ENCODE measurements around the gene SLX4. TPM values are rescaled to one million over a fixed set of nuclear protein-coding genes. Genes with fewer than 3 reads are reported as not detected.
A peak's percentile ranks its signal among the peaks of the same experiment; 100 is the strongest.

The SLX4 gene
- total and polyA plus RNA-seq, 12 donors: 1.1 to 4.4 (median 2.9) TPM

DNA sequence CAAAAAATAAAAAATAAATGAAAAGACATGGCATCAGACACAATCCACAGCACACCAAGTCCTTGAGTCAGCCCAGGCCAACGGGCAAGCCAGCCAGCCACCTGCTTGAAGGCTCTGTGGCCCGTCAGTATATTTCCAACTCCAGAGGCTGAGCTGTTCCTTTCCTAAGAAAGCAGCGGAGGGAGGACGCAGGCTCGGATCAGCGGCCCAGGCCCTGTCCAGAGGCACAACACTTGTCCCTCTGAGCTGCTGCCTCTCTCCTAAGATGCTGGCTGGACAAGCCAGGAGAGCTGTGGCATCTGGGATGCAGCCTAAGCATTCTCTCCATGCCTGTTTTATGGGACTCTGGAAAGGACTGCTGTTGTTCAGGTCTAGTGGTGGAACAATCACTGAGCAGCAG, 19.4 kb downstream of the SLX4 start:
- H3K36me3 ChIP-seq: peaks cover 0 to 45% (median 0%) of the 10 kb centered on the region in 9 donors
- peaks cover 0 to 34% (median 10%) of the 10 kb centered on the region in 9 donors for H3K4me1 ChIP-seq
- intact Hi-C loops (cut with DNase I): no loop called here
- H3K9me3 ChIP-seq: no peaks in the 10 kb centered on the region
- DNase-seq (no peak), ATAC-seq (peak in 1 of 8 donors; percentile 26)
- no peak overlapping the region for H3K4me3 ChIP-seq
- TF ChIP-seq, protein P1, sequence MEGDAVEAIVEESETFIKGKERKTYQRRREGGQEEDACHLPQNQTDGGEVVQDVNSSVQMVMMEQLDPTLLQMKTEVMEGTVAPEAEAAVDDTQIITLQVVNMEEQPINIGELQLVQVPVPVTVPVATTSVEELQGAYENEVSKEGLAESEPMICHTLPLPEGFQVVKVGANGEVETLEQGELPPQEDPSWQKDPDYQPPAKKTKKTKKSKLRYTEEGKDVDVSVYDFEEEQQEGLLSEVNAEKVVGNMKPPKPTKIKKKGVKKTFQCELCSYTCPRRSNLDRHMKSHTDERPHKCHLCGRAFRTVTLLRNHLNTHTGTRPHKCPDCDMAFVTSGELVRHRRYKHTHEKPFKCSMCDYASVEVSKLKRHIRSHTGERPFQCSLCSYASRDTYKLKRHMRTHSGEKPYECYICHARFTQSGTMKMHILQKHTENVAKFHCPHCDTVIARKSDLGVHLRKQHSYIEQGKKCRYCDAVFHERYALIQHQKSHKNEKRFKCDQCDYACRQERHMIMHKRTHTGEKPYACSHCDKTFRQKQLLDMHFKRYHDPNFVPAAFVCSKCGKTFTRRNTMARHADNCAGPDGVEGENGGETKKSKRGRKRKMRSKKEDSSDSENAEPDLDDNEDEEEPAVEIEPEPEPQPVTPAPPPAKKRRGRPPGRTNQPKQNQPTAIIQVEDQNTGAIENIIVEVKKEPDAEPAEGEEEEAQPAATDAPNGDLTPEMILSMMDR (IDR thresholded peaks at IDR 0.05): no peak
- peak overlapping the region in 7 of 10 donors; percentile 6 to 60 (median 36) for H3K27ac ChIP-seq
- H3K27me3 ChIP-seq: no peaks in the 10 kb centered on the region
- WGBS, 2 donors: 87 to 89% methylated on average over 6 of the region's 6 CpGs

DNA sequence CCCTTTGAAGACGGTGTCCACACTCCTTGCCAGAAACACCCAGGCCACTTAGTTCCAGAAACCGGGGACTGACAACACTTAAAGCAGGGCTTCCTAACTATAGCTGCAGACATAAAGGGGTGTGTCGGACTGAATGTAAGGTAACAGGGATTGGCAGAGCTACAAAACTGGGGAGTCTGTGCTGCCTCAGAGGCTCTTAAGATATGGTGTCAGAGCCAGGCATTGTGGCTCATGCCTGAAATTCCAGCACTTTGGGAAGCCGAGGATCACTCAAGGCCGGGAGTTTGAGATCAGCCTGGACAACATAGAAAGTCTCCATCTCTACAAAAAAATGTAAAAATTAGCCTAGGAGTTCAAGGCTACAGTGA, 20.0 kb downstream of the SLX4 start:
- Histone ChIP-seq H3K4me3 (no peak overlapping the region), H3K27ac (peak overlapping the region in 3 of 10 donors; percentile 36 to 60 (median 56)), H3K27me3 (no peaks in the 10 kb centered on the region), H3K4me1 (peaks cover 0 to 34% (median 10%) of the 10 kb centered on the region in 9 donors), H3K9me3 (no peaks in the 10 kb centered on the region), H3K36me3 (peaks cover 0 to 48% (median 0%) of the 10 kb centered on the region in 9 donors)
- DNase-seq: no peak
- TF ChIP-seq, protein P1 (IDR thresholded peaks at IDR 0.05): no peak
- ATAC-seq: peak in 6 of 8 donors; percentile 13 to 85 (median 56)
- 48 to 59% methylated on average over 5 of the region's 5 CpGs for WGBS, 2 donors
- intact Hi-C loops (cut with DNase I): no loop called here

DNA sequence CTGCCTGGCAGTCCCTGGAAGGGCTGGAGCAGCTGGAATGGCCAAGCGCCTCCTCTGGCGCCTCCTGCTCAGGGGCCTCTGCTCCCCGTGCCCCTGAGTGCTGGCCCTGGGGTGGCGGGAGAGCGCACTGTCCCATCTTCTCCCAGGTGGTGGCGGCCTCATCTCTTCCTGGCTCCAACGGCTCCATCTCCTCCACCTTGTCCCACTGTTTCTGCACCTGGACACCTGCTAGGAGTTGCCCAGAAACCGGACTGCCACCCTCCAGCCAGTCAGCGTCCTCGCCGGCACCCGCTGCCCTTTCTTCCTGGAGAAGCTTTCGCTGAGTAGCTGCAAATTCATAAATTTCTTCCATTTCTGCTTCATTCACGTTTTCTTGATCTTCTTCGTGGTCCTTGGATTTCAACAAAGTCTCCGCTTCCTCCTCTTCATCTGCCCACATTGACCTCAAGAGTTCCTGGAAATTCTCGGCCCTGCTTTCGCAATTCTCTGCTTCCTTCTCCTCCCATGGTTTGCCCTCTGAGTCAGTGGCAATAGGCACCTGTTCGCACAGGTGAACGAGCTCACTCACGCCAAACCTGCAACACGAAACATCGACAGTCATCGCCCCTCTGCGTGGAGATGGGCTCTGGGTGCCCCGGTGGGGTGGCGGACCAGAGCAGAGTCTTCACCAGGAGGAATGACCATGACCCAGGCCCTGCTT, 20.5 kb downstream of the SLX4 start:
- 87 to 91% methylated on average over 27 of the region's 27 CpGs for WGBS, 2 donors
- TF ChIP-seq, protein P1 (IDR thresholded peaks at IDR 0.05): no peak
- ATAC-seq (peak in 1 of 8 donors; percentile 7), DNase-seq (no peak)
- Histone ChIP-seq H3K27ac (peak overlapping the region in 1 of 10 donors; percentile 10), H3K27me3 (no peaks in the 10 kb centered on the region), H3K4me1 (peaks cover 0 to 34% (median 10%) of the 10 kb centered on the region in 9 donors), H3K36me3 (peaks cover 0 to 48% (median 0%) of the 10 kb centered on the region in 9 donors), H3K9me3 (no peaks in the 10 kb centered on the region), H3K4me3 (no peak overlapping the region)
- intact Hi-C loops (cut with DNase I): no loop called here

DNA sequence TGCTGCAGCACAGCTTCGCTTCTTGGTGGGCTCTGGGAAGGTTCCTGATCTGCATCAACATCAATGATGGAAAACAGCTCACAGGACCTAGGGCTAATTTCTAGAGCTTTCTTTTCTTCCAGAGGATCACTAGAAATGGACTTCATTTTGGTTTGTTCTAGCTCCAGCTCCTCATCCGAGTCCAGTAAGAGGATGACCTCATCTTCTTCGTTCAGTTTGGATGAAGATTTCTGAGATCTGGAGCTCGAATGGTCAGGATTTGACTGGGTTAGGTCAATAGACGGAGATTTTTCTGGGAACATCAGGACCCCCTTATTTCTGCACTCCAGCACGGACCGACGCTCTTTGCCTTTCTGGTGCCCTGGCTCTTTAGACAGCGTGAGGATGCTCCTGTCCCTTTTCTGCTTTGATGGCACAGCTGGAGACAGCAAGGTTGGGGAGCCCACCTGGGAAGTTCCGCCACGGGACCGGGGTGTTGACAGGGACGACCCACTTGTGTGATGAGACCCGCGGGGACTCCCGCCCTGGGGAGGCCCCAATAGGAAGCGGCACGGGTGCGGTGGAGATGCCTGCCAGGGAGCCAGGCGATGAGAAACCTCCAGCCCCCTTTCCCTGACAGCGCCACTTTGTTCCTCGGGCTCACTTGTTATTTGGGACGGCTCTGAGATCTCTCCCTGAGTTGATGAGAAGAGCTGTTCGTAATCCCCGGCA, 21.3 kb downstream of the SLX4 start:
- ATAC-seq (no peak), DNase-seq (no peak)
- intact Hi-C loops (cut with DNase I): no loop called here
- 91 to 94% methylated on average over 25 of the region's 25 CpGs for WGBS, 2 donors
- Histone ChIP-seq H3K4me1 (peaks cover 0 to 34% (median 10%) of the 10 kb centered on the region in 9 donors), H3K27ac (no peak overlapping the region), H3K9me3 (no peaks in the 10 kb centered on the region), H3K27me3 (no peaks in the 10 kb centered on the region), H3K4me3 (no peak overlapping the region), H3K36me3 (peaks cover 0 to 48% (median 0%) of the 10 kb centered on the region in 9 donors)
- TF ChIP-seq, protein P1 (IDR thresholded peaks at IDR 0.05): no peak
